CD4-positive, alpha-beta T cell (primary cell): ENCODE results near the gene R3HDM4. TPM values are rescaled to one million over a fixed set of nuclear protein-coding genes. Genes with fewer than 3 reads are reported as not detected.

Source experiments
- ATAC-seq: fragments of 200-7000 bp; cut with Tn5 transposase; one replicate; pipeline ENCODE4 v1.10.0; 2022; ENCODE audit warnings: mild to moderate bottlenecking; ENCODE audit not compliant: poor library complexity
- CTCF ChIA-PET: fragments of 350-600 bp; sonication (Branson Sonifier 250); formaldehyde crosslinking; loops from one replicate; lab custom pipeline; 2021; ENCODE audit warnings: antibody characterized with exemption, inconsistent platforms; lab: Charles Lee
- POLR2A ChIA-PET: fragments of 350-600 bp; sonication (Branson Sonifier 250); formaldehyde crosslinking; loops from one replicate; lab custom pipeline; 2021; ENCODE audit warnings: antibody characterized with exemption, inconsistent platforms; lab: Charles Lee
- DNase-seq, 14 experiments: peaks; one replicate each; pipeline ENCODE4 v3.0.0-alpha.2; 2013 to 2020; ENCODE audit warnings: mixed read lengths in 2 of 14
- H3K27ac ChIP-seq, 2 donors: one replicate each; pipeline versions ENCODE4 v1.5.1 to v1.7.0; 2013; ENCODE audit warnings: low read length in 2 of 2, low read depth in 1 of 2, mild to moderate bottlenecking in 1 of 2
- H3K27me3 ChIP-seq, 2 experiments: 1 replicate in 1 of 2; 2 replicates in 1 of 2; pipeline versions ENCODE4 v1.6.1 to v1.7.0; 2013; ENCODE audit warnings: low read length in 2 of 2, control low read depth in 1 of 2, mild to moderate bottlenecking in 1 of 2, moderate library complexity in 1 of 2; ENCODE audit not compliant: insufficient read depth in 2 of 2, control insufficient read depth in 1 of 2
- H3K36me3 ChIP-seq: one replicate; pipeline ENCODE4 v1.6.1; 2013; ENCODE audit warnings: low read length, control low read depth; ENCODE audit not compliant: insufficient read depth
- H3K4me1 ChIP-seq: one replicate; pipeline ENCODE4 v1.6.1; 2013; ENCODE audit warnings: low read length, control low read depth; ENCODE audit not compliant: insufficient read depth
- H3K4me3 ChIP-seq: one replicate; pipeline ENCODE4 v1.5.1; 2013; ENCODE audit warnings: mild to moderate bottlenecking, low read length, moderate library complexity
- H3K9me3 ChIP-seq, 2 experiments: 1 replicate in 1 of 2; 2 replicates in 1 of 2; pipeline versions ENCODE4 v1.6.1 to v1.7.0; 2013; ENCODE audit warnings: low read length in 2 of 2, mild to moderate bottlenecking in 2 of 2, control low read depth in 1 of 2, moderate library complexity in 1 of 2; ENCODE audit not compliant: control insufficient read depth in 1 of 2, insufficient read depth in 1 of 2
- H3K27ac Mint-ChIP-seq: one replicate; pipeline ENCODE4 v1.8.0; 2020; ENCODE audit warnings: mixed read lengths
- H3K27me3 Mint-ChIP-seq: one replicate; pipeline ENCODE4 v1.8.0; 2021; ENCODE audit warnings: mixed read lengths
- H3K36me3 Mint-ChIP-seq: one replicate; pipeline ENCODE4 v1.8.0; 2021; ENCODE audit warnings: low read depth, mixed read lengths
- H3K4me1 Mint-ChIP-seq: one replicate; pipeline ENCODE4 v1.8.0; 2021; ENCODE audit warnings: low read depth, mixed read lengths
- H3K4me3 Mint-ChIP-seq: one replicate; pipeline ENCODE4 v1.8.0; 2020; ENCODE audit warnings: mild to moderate bottlenecking, mixed read lengths
- H3K9me3 Mint-ChIP-seq: one replicate; pipeline ENCODE4 v1.8.0; 2020; ENCODE audit warnings: mixed read lengths
- intact Hi-C, 2 experiments: fragments of 100-400 bp; cut with DNase I in 1 of 2; cut with micrococcal nuclease in 1 of 2; formaldehyde crosslinking; loops; one replicate each; pipeline versions ENCODE4 v1.15.1 to v1.9.0; 2023 to 2025; cut with DNase I, micrococcal nuclease
- total RNA-seq, 174 experiments: library from RNA in 2 of 174; stranded (reverse) in 2 of 174; gene quantifications; one replicate each; pipeline ENCODE4 v1.2.3 and lab custom pipeline; 2021 to 2026
- TF ChIP-seq, protein P1 (sequence below): fragments of 200-600 bp; IDR thresholded peaks from one replicate; pipeline ENCODE4 v1.8.0; 2022; ENCODE audit warnings: antibody characterized with exemption, mild to moderate bottlenecking

Gene R3HDM4
- total RNA-seq, 2 experiments from 2014 or later: 309 to 313 TPM

DNA sequence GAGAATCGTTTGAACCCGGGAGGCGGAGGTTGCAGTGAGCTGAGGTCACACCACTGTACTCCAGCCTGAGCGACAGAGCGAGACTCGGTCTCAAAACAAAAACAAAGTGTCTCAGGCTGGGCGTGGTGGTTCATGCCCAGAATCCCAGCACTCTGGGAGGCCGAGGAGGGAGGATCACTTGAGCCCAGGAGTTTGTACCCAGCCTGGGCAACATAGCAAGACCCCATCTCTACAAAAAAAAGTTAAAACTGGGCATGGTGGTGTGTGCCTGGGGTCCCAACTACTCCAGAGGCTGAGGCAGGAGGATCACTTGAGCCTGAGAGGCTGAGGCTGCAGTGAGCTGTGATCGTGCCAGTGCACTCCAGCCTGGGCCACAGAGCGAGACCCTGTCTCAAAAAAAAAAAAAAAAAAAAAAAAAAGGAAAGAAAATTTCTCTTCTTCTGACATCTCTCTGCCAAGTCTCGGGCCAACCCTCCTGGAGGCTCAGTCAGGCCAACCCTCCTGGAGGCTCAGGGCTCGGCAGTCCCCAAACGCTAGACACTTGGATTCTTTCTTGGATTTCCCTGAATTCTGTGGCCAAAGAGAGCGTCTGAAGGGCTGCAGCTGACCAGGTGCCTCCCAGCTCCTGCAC lies 39.1 kb upstream of the R3HDM4 start:
- no peaks in the 10 kb centered on the region for H3K4me1 Mint-ChIP-seq

DNA sequence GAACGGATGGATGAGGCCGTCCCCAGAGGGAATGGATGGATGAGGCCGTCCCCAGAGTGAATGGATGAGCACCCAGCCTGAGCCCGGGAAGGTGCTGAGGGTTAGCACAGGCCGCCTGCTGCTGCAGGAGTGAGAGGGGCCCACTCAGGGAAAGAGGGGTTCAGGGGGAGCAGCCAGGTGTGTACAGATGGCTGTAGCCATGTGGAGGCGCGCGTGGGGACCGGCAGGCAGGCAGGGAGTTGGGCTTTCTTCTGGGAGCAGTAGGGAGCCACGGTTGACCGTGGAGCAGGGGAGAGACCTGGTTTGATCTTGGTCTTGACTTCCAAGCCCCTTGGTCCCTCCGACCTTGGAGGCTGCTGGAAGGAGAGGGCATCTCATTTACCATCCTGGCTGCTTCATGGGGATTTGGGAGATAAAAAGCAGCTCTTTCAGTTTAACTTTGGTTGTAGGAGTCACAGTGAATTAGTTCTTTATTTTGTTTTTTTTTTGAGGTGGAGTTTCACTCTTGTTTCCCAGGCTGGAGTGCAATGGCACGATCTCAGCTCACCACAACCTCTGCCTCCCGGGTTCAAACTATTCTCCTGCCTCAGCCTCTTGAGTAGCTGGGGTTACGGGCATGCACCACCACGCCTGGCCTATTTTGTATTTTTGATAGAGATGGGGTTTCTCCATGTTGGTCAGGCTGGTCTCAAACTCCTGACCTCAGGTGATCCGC lies 37.5 kb upstream of the R3HDM4 start:
- CTCF ChIA-PET: no interaction called here
- no peak overlapping the region for H3K27ac ChIP-seq
- POLR2A ChIA-PET: no interaction called here
- Mint-ChIP-seq H3K27me3 (no peaks in the 10 kb centered on the region), H3K9me3 (no peaks in the 10 kb centered on the region), H3K4me1 (no peaks in the 10 kb centered on the region), H3K27ac (no peak overlapping the region), H3K36me3 (no peaks in the 10 kb centered on the region), H3K4me3 (no peak overlapping the region)
- no peaks in the 10 kb centered on the region for H3K36me3 ChIP-seq
- TF ChIP-seq, protein P1, sequence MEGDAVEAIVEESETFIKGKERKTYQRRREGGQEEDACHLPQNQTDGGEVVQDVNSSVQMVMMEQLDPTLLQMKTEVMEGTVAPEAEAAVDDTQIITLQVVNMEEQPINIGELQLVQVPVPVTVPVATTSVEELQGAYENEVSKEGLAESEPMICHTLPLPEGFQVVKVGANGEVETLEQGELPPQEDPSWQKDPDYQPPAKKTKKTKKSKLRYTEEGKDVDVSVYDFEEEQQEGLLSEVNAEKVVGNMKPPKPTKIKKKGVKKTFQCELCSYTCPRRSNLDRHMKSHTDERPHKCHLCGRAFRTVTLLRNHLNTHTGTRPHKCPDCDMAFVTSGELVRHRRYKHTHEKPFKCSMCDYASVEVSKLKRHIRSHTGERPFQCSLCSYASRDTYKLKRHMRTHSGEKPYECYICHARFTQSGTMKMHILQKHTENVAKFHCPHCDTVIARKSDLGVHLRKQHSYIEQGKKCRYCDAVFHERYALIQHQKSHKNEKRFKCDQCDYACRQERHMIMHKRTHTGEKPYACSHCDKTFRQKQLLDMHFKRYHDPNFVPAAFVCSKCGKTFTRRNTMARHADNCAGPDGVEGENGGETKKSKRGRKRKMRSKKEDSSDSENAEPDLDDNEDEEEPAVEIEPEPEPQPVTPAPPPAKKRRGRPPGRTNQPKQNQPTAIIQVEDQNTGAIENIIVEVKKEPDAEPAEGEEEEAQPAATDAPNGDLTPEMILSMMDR: no peak
- H3K27me3 ChIP-seq: no peaks in the 10 kb centered on the region
- intact Hi-C loops: no loop called here
- no peak for ATAC-seq
- no peak overlapping the region for H3K4me3 ChIP-seq
- no peak for DNase-seq
- H3K4me1 ChIP-seq: peaks cover 23% of the 10 kb centered on the region
- H3K9me3 ChIP-seq: no peaks in the 10 kb centered on the region

More for the DNA sequence above, 39.1 kb upstream of the R3HDM4 start:
- Histone ChIP-seq H3K27ac (no peak overlapping the region), H3K4me3 (no peak overlapping the region), H3K27me3 (no peaks in the 10 kb centered on the region), H3K36me3 (no peaks in the 10 kb centered on the region), H3K9me3 (no peaks in the 10 kb centered on the region), H3K4me1 (peaks cover 23% of the 10 kb centered on the region)
- TF ChIP-seq, protein P1: no peak
- H3K9me3 Mint-ChIP-seq: no peaks in the 10 kb centered on the region
- no peak overlapping the region for H3K27ac Mint-ChIP-seq
- CTCF ChIA-PET: no interaction called here
- H3K36me3 Mint-ChIP-seq: no peaks in the 10 kb centered on the region
- intact Hi-C loops: no loop called here
- ATAC-seq (no peak), DNase-seq (no peak)
- POLR2A ChIA-PET: interaction anchor here (0.6 kb wide), 1 partner anchor 10 kb away, joined by 3 read pairs; no protein-coding TSS in a partner anchor
- H3K4me3 Mint-ChIP-seq: no peak overlapping the region
- no peaks in the 10 kb centered on the region for H3K27me3 Mint-ChIP-seq

DNA sequence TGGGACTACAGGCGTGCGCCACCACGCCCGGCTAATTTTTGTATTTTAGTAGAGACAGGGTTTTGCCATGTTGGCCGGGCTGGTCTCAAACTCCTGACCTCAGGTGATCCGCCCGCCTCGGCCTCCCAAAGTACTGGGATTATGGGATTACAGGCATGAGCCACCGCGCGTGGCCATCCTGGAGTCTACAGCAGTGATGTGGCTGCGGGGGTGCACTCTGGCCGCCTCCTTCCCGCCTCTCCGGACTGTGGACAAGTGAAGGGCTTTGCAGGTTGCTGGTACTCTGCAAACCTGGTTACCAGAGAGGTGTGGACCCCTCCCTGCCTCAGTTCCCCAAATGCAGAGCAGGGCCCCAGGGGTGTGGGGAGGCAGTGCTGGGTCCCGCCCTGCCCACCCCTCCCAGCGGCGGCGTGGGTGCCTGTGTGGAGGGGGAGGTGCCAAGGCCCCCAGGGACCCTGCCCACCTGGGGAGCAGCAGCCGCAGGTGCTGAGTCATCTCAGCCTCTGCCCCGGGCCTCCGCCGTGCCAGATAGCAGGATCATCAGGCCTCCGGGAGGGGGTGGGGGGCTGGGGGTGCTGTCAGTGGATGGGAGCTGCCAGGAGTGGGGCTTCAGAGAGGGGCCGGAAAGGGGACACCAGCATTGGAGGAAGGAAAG lies 36.0 kb upstream of the R3HDM4 start:
- intact Hi-C loops: no loop called here
- H3K36me3 ChIP-seq: no peaks in the 10 kb centered on the region
- Mint-ChIP-seq H3K4me3 (no peak overlapping the region), H3K9me3 (no peaks in the 10 kb centered on the region), H3K4me1 (no peaks in the 10 kb centered on the region), H3K27me3 (no peaks in the 10 kb centered on the region), H3K36me3 (no peaks in the 10 kb centered on the region), H3K27ac (no peak overlapping the region)
- H3K9me3 ChIP-seq: no peaks in the 10 kb centered on the region
- no peak overlapping the region for H3K27ac ChIP-seq
- ATAC-seq (no peak), DNase-seq (no peak)
- no peaks in the 10 kb centered on the region for H3K27me3 ChIP-seq
- no peak overlapping the region for H3K4me3 ChIP-seq
- TF ChIP-seq, protein P1: no peak
- CTCF ChIA-PET: interaction anchor here (0.7 kb wide), 1 partner anchor 365 kb away, joined by 3 read pairs; no protein-coding TSS in a partner anchor
- POLR2A ChIA-PET: no interaction called here
- H3K4me1 ChIP-seq: peaks cover 20% of the 10 kb centered on the region
